Suppressor macrophage treated with lipopolysaccharide for 4 hours (primary cell): ENCODE measurements around the gene BOLL.
"Not testable (repeated sequence)": the region's sequence is repeated elsewhere in the genome, so short reads cannot be mapped to it uniquely, and the experiment has no call there.

Experiments
- DNase-seq: peaks from one replicate; pipeline ENCODE4 v3.0.0-alpha.2; 2020

Gene BOLL

GRCh38 chr2:197705121-197705911 lies 79.8 kb downstream of the BOLL start, which contains the start of gene MARS2:
Gene MARS2 (plus strand): TSS chr2:197705369. CDS start chr2:197705406, 37 bp downstream.
- peak; percentile 99 for DNase-seq

- DNase-seq, result no peak
Measured at GRCh38 chr2:197704434-197705120, 80.5 kb downstream of the BOLL start.

- DNase-seq, result no peak
Measured at GRCh38 chr2:197700960-197701359, 84.2 kb downstream of the BOLL start.

GRCh38 chr2:197699724-197700123 lies 85.4 kb downstream of the BOLL start:
- DNase-seq, result not testable (repeated sequence)

- not testable (repeated sequence) for DNase-seq
Measured at GRCh38 chr2:197696571-197696970, 88.5 kb downstream of the BOLL start.

- DNase-seq, result not testable (repeated sequence)
Measured at GRCh38 chr2:197695971-197696370, 89.1 kb downstream of the BOLL start.

- not testable (repeated sequence) for DNase-seq
Measured at GRCh38 chr2:197695206-197695605, 89.9 kb downstream of the BOLL start.

GRCh38 chr2:197677483-197677882 lies 107.6 kb downstream of the BOLL start:
- DNase-seq, result no peak

GRCh38 chr2:197677056-197677455 lies 108.1 kb downstream of the BOLL start:
- DNase-seq, result no peak
